WTC11 (cell line): ENCODE data around the gene MIER1.

Experiments
- CREM ChIP-seq: sonication (generic); formaldehyde crosslinking; IDR thresholded peaks from 2 replicates; pipeline ENCODE4 v1.8.1; 2022; ENCODE audit warnings: mild to moderate bottlenecking, missing genetic modification reagents, moderate library complexity
- TCF7 ChIP-seq: sonication (generic); formaldehyde crosslinking; IDR thresholded peaks from 2 replicates; pipeline ENCODE4 v1.8.0; 2022; ENCODE audit warnings: mild to moderate bottlenecking, low read depth, missing genetic modification reagents, moderate library complexity
- TEAD4 ChIP-seq: sonication (generic); formaldehyde crosslinking; IDR thresholded peaks from 2 replicates; pipeline ENCODE4 v1.8.0; 2022; ENCODE audit warnings: mild to moderate bottlenecking, missing genetic modification reagents
- ZSCAN18 ChIP-seq: fragments of 250-450 bp; sonication (Bioruptor Pico); IDR thresholded peaks from 2 replicates; pipeline ENCODE4 v2.1.2; 2022; ENCODE audit warnings: mild to moderate bottlenecking, moderate library complexity

GRCh38 chr1:67031121-67031858 lies 106.5 kb downstream of the MIER1 start:
- TF ChIP-seq TCF7, result no peak
- no peak for TF ChIP-seq ZSCAN18 (CRISPR knock-in tag)
- TF ChIP-seq CREM (CRISPR knock-in tag), result no peak
- TF ChIP-seq TEAD4, result no peak
